ENCODE data around the gene CIP2A. TPM values are rescaled to one million over a fixed set of nuclear protein-coding genes. Genes with fewer than 3 reads are reported as not detected.
A peak's percentile ranks its signal among the peaks of the same experiment; 100 is the strongest.

The CIP2A gene
- total and polyA plus RNA-seq, 2 experiments from 2014 or later: 48.1 to 63.5 TPM

GRCh38 chr3:108507902-108508301, 81.3 kb downstream of the CIP2A start:
- H3K27ac ChIP-seq (ENCODE audit: low read depth): no peak overlapping the region
- peaks cover 7% of the 10 kb centered on the region for H3K4me1 Mint-ChIP-seq
- H3K36me3 ChIP-seq (ENCODE audit: insufficient read depth): no peaks in the 10 kb centered on the region
- TF ChIP-seq CREB1 (CRISPR knock-in tag; IDR thresholded peaks at IDR 0.05; ENCODE audit: low read depth): no peak
- TF ChIP-seq ZNF331 (CRISPR knock-in tag; IDR thresholded peaks at IDR 0.05; ENCODE audit: low read depth): no peak
- TF ChIP-seq CTCF (conservative IDR thresholded peaks at IDR 0.05; ENCODE audit: low read depth in 2 of 2): no peak
- TF ChIP-seq NANOG (IDR thresholded peaks at IDR 0.05; ENCODE audit: borderline replicate concordance): no peak
- no peak for TF ChIP-seq EZH2phosphoT487 (IDR thresholded peaks at IDR 0.05; ENCODE audit: unreplicated experiment)
- no peak for TF ChIP-seq ZNF462 (CRISPR knock-in tag; IDR thresholded peaks at IDR 0.05)
- no peak for TF ChIP-seq JUNB (IDR thresholded peaks at IDR 0.05; ENCODE audit: unreplicated experiment)
- no peak for TF ChIP-seq STAT1 (IDR thresholded peaks at IDR 0.05; ENCODE audit: unreplicated experiment)
- TF ChIP-seq ZNF114 (CRISPR knock-in tag; IDR thresholded peaks at IDR 0.05): no peak
- no peak for TF ChIP-seq REST (IDR thresholded peaks at IDR 0.05; ENCODE audit: unreplicated experiment)
- TF ChIP-seq ETS1 (IDR thresholded peaks at IDR 0.05): no peak
- no peak for TF ChIP-seq EZH2 (IDR thresholded peaks at IDR 0.05; ENCODE audit: low read depth, unreplicated experiment)
- TF ChIP-seq POLR2AphosphoS5 (IDR thresholded peaks at IDR 0.05; ENCODE audit: low read depth): no peak
- peaks cover 12% of the 10 kb centered on the region for H3K4me1 ChIP-seq (ENCODE audit: insufficient read depth)
- H3K27me3 ChIP-seq (ENCODE audit: insufficient read depth): no peaks in the 10 kb centered on the region
- ATAC-seq (no peak), DNase-seq (ENCODE audit: low spot score) (no peak)
- H3K9me2 ChIP-seq (ENCODE audit: insufficient read depth): no peaks in the 10 kb centered on the region
- no peak overlapping the region for H3K4me3 ChIP-seq
- H4K20me1 ChIP-seq (replicated peaks; ENCODE audit: insufficient read depth): no peaks in the 10 kb centered on the region
- H3K36me3 Mint-ChIP-seq (ENCODE audit: low read depth): no peaks in the 10 kb centered on the region
- no peaks in the 10 kb centered on the region for H3K9me3 Mint-ChIP-seq
- H3K4me3 Mint-ChIP-seq: no peak overlapping the region
- H2AFZ ChIP-seq: peak overlapping the region; percentile 44
- H3K27ac Mint-ChIP-seq: no peak overlapping the region
- 0 out of 2 replicates have a peak overlapping the region, but pooled peaks have one; percentile 8 for H3K4me2 ChIP-seq
- H3K27me3 Mint-ChIP-seq (ENCODE audit: insufficient read depth, low read depth, poor library complexity): no peaks in the 10 kb centered on the region
- H3F3A ChIP-seq (replicated peaks; ENCODE audit: low read depth): no peaks in the 10 kb centered on the region
- H3K79me2 ChIP-seq (replicated peaks; ENCODE audit: insufficient read depth): no peaks in the 10 kb centered on the region

Measured in GM23338 (cell line).